GM12878 (cell line): ENCODE measurements around the gene BCAR3. TPM values are rescaled to one million over a fixed set of nuclear protein-coding genes. Genes with fewer than 3 reads are reported as not detected.

Experiments
- ATAC-seq: fragments of 200-7000 bp; cut with Tn5 transposase; 3 replicates; pipeline ENCODE4 v1.9.1; 2020; ENCODE audit warnings: mild to moderate bottlenecking, moderate library complexity
- BruUV-seq: library from RNA; stranded (reverse); fragments of 400-500 nt; replicated peaks from 2 replicates; lab custom pipeline; 2021; lab: Mats Ljungman, UMichigan
- CTCF ChIA-PET: fragments of 300-600 bp; sonication (Branson Sonifier 250); formaldehyde crosslinking; extraction: SDS; loops from one replicate; lab custom pipeline; 2021; ENCODE audit warnings: inconsistent platforms; lab: Yijun Ruan, JAX
- POLR2A ChIA-PET: fragments of 350-600 bp; formaldehyde crosslinking; extraction: SDS; loops from one replicate; lab custom pipeline; 2021; ENCODE audit warnings: inconsistent platforms; lab: Charles Lee
- RAD21 ChIA-PET: fragments of 300-600 bp; sonication (Branson Sonifier 250); formaldehyde crosslinking; loops from one replicate; lab custom pipeline; 2023; ENCODE audit warnings: antibody characterized with exemption; ENCODE audit not compliant: unreplicated experiment; lab: Charles Lee
- SMC1A ChIA-PET: fragments of 300-600 bp; sonication (Branson Sonifier 250); formaldehyde crosslinking; loops from one replicate; lab custom pipeline; 2023; ENCODE audit not compliant: unreplicated experiment, uncharacterized antibody; lab: Charles Lee
- DNase-seq: peaks from one replicate; pipeline ENCODE4 v3.0.0-alpha.2; 2011; ENCODE audit warnings: low read depth, low spot score
- FAIRE-seq: peaks from 3 replicates; lab custom pipeline; 2011; peaks lifted over from hg19 to GRCh38; lab: Jason Lieb, UNC
- H2AFZ ChIP-seq: 2 replicates; pipeline ENCODE4 v1.6.0; 2011; ENCODE audit warnings: low read depth, low read length, control low read depth; ENCODE audit not compliant: control insufficient read depth
- H3K27ac ChIP-seq: 2 replicates; pipeline ENCODE4 v1.5.1; 2011; ENCODE audit warnings: control low read depth; ENCODE audit not compliant: control insufficient read depth, insufficient read depth
- H3K27me3 ChIP-seq, 2 experiments: replicated peaks in 1 of 2; 2 replicates each; pipeline versions ENCODE4 v1.6.0 to v1.6.1; 2011; ENCODE audit warnings: low read length in 1 of 2; ENCODE audit not compliant: control insufficient read depth in 2 of 2, insufficient read depth in 2 of 2
- H3K36me3 ChIP-seq, 2 experiments: 2 replicates each; pipeline ENCODE4 v1.5.1; 2011; ENCODE audit warnings: low read length in 1 of 2; ENCODE audit not compliant: control insufficient read depth in 2 of 2, insufficient read depth in 2 of 2
- H3K4me1 ChIP-seq: 2 replicates; pipeline ENCODE4 v1.6.1; 2011; ENCODE audit warnings: mild to moderate bottlenecking, low read length, moderate library complexity, mixed read lengths; ENCODE audit not compliant: control insufficient read depth, insufficient read depth
- H3K4me2 ChIP-seq: 2 replicates; pipeline ENCODE4 v1.6.0; 2011; ENCODE audit warnings: control low read depth; ENCODE audit not compliant: control insufficient read depth, insufficient read depth
- H3K4me3 ChIP-seq: fragments of 200-600 bp; sonication (generic); 2 replicates; pipeline ENCODE4 v1.5.1; 2016
- H3K79me2 ChIP-seq: 2 replicates; pipeline ENCODE4 v1.6.0; 2011; ENCODE audit warnings: low read length; ENCODE audit not compliant: control insufficient read depth, insufficient read depth
- H3K9ac ChIP-seq: 2 replicates; pipeline ENCODE4 v1.8.0; 2011; ENCODE audit warnings: low read length, control low read depth, mixed read lengths; ENCODE audit not compliant: control insufficient read depth, insufficient read depth
- H3K9me3 ChIP-seq: replicated peaks from 3 replicates; pipeline ENCODE4 v1.5.1; 2011; ENCODE audit warnings: mild to moderate bottlenecking, low read length; ENCODE audit not compliant: control insufficient read depth, insufficient read depth
- H4K20me1 ChIP-seq: 2 replicates; pipeline ENCODE4 v1.6.0; 2011; ENCODE audit not compliant: control insufficient read depth, insufficient read depth
- E2F8 ChIP-seq: fragments of 450-650 bp; IDR thresholded peaks from 2 replicates; pipeline ENCODE4 v1.6.1; 2018; ENCODE audit warnings: mild to moderate bottlenecking, low read depth, moderate library complexity; ENCODE audit not compliant: partially characterized antibody
- IKZF1 ChIP-seq: fragments of 450-650 bp; conservative IDR thresholded peaks from 2 replicates; pipeline ENCODE4 v1.6.1; 2017; ENCODE audit warnings: antibody characterized with exemption, mild to moderate bottlenecking
- IRF5 ChIP-seq: fragments of 450-650 bp; IDR thresholded peaks from 2 replicates; pipeline ENCODE4 v1.6.1; 2017; ENCODE audit warnings: borderline replicate concordance
- MLLT1 ChIP-seq: fragments of 450-650 bp; IDR thresholded peaks from 2 replicates; pipeline ENCODE4 v1.6.1; 2016; ENCODE audit warnings: mild to moderate bottlenecking
- NKRF ChIP-seq: fragments of 450-650 bp; conservative IDR thresholded peaks from 2 replicates; pipeline ENCODE4 v1.6.1; 2017; ENCODE audit warnings: mild to moderate bottlenecking, moderate library complexity
- PAX5 ChIP-seq: IDR thresholded peaks from 2 replicates; pipeline ENCODE4 v1.6.1; 2011; ENCODE audit warnings: low read depth, low read length, borderline replicate concordance
- SUZ12 ChIP-seq: fragments of 200-600 bp; sonication (generic); IDR thresholded peaks from one replicate; pipeline ENCODE4 v1.6.1; 2018; ENCODE audit warnings: antibody characterized with exemption, mild to moderate bottlenecking; ENCODE audit not compliant: unreplicated experiment
- ZNF592 ChIP-seq: fragments of 450-650 bp; IDR thresholded peaks from 2 replicates; pipeline ENCODE4 v1.6.1; 2017; ENCODE audit warnings: mild to moderate bottlenecking, moderate library complexity
- WGBS: methylation state at CpG from one replicate; pipeline ENCODE4 v1.1.6; 2016; ENCODE audit warnings: low lambda C conversion rate; ENCODE audit not compliant: insufficient replicate concordance, insufficient coverage; ENCODE audit errors: missing lambda C conversion rate; 5-methylcytosine and 5-hydroxymethylcytosine counted together
- in situ Hi-C: fragments of 300-500 bp; cut with MboI; formaldehyde crosslinking; loops from 9 replicates; pipeline ENCODE4 v1.14.3; 2018; ENCODE audit warnings: mixed read lengths
- intact Hi-C: fragments of 100-400 bp; cut with micrococcal nuclease; formaldehyde crosslinking; loops from one replicate; pipeline ENCODE4 v1.14.2; 2022; ENCODE audit not compliant: unreplicated experiment
- polyA plus RNA-seq, 11 experiments: library from polyadenylated mRNA; depleted of rRNA in 4 of 11; unstranded in 6 of 11; stranded (reverse) in 5 of 11; fragments of >200 nt; fragmentation: Nextera tagmentation in 4 of 11; fragmentation: Illumina TruSeq in 1 of 11; extraction: Ambion mirVana in 4 of 11; extraction: Trizol in 1 of 11; gene quantifications; 1 replicate in 1 of 11; 2 replicates in 10 of 11; pipeline versions ENCODE4 v1.2.1 to v1.2.3, GENCODE V29; 2011 to 2016; ENCODE audit warnings: inconsistent platforms in 2 of 11, missing spikeins in 2 of 11, low read depth in 1 of 11
- total RNA-seq, 4 experiments: library from RNA; depleted of rRNA in 3 of 4; stranded (reverse); fragments of >200 nt in 3 of 4; fragmentation: Illumina TruSeq in 1 of 4; extraction: Trizol in 1 of 4; gene quantifications; 2 replicates each; pipeline versions ENCODE4 v1.2.1 to v1.2.3, GENCODE V29; 2013 to 2021

Gene BCAR3
- total and polyA plus RNA-seq, 10 of the 15 experiments (the other 5 are each of a cell fraction or from before 2014, with no cell fraction given) = 1.3 to 6.6 (median 1.8) TPM

- no peak for DNase-seq
- Histone ChIP-seq H3K4me2 (no peak overlapping the region), H3K9me3 (no peaks in the 10 kb centered on the region), H3K27ac (no peak overlapping the region), H4K20me1 (no peaks in the 10 kb centered on the region), H3K4me1 (no peaks in the 10 kb centered on the region), H3K4me3 (no peak overlapping the region), H3K27me3 (no peaks in the 10 kb centered on the region), H3K36me3 (no peaks in the 10 kb centered on the region; a peak in 1 of 4 replicates), H2AFZ (no peak overlapping the region), H3K79me2 (no peaks in the 10 kb centered on the region), H3K9ac (no peak overlapping the region)
- in situ Hi-C loops = no loop called here
- ChIA-PET CTCF (interaction anchor here (1.0 to 13.7 kb wide), 3 partner anchors 68 to 179 kb away, joined by 3 to 555 read pairs (median 4); no protein-coding TSS in a partner anchor), SMC1A (interaction anchor here (0.6 to 18.3 kb wide), 10 partner anchors 10 to 209 kb away, joined by 3 to 505 read pairs (median 4); no protein-coding TSS in a partner anchor), RAD21 (interaction anchor here (0.7 to 13.7 kb wide), 2 partner anchors 26 to 179 kb away, joined by 3 to 483 read pairs; no protein-coding TSS in a partner anchor), POLR2A (no interaction called here)
- intact Hi-C loops = no loop called here
- ATAC-seq = no peak
- 68% methylated on average over 14 of the region's 14 CpGs for WGBS
- no peak for FAIRE-seq
- BruUV-seq = no TSS peak
- no peak for TF ChIP-seq E2F8
- no peak for TF ChIP-seq SUZ12
- TF ChIP-seq IKZF1 = no peak
- no peak for TF ChIP-seq MLLT1
- no peak for TF ChIP-seq IRF5
- no peak for TF ChIP-seq PAX5
- no peak for TF ChIP-seq ZNF592
- no peak for TF ChIP-seq NKRF
Measured at GRCh38 chr1:93635614-93636543, 45.8 kb downstream of the BCAR3 start.
